GM10847 (cell line): Measurements from ENCODE around the gene DDX41.

ENCODE experiments used
- POLR2A ChIP-seq: IDR thresholded peaks from 2 replicates; pipeline ENCODE4 v1.6.1; 2011; ENCODE audit not compliant: insufficient read length; ENCODE audit errors: extremely low read depth

Gene DDX41

DNA sequence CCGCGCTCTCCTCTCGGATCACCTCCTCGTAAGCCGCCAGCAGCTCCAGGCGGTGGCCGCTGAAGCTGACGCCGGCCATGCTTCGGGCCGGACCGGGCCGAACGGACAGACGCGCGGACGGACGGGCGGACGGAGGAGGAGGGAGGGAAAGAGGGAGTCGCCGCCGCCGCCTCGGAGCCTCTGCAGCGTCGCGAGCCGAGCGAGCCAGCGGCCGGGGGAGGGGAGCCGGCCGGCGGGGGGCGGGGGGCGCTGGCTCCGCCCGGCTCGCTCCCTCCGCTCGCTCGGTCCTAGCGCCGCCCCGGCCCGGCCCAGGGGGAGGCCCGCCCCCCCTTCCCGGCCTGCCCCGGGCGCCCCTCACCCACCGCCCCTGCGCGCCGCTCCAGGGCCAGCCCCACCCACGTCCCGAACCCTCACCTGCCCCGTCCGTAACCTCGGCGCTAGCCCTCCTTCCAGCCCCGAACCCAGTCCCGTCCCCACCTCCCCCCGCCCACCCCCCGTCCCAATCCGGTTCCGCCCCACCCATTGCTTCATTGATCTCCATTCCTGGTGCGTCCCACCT lies 43.2 kb downstream of the DDX41 start, which contains the start of gene DBN1:
TSS of gene DBN1 (minus strand) at position 192 of the 559 bp plus-strand sequence. CDS start at position 79, 113 bp downstream.
- peak; percentile 18 for TF ChIP-seq POLR2A

DNA sequence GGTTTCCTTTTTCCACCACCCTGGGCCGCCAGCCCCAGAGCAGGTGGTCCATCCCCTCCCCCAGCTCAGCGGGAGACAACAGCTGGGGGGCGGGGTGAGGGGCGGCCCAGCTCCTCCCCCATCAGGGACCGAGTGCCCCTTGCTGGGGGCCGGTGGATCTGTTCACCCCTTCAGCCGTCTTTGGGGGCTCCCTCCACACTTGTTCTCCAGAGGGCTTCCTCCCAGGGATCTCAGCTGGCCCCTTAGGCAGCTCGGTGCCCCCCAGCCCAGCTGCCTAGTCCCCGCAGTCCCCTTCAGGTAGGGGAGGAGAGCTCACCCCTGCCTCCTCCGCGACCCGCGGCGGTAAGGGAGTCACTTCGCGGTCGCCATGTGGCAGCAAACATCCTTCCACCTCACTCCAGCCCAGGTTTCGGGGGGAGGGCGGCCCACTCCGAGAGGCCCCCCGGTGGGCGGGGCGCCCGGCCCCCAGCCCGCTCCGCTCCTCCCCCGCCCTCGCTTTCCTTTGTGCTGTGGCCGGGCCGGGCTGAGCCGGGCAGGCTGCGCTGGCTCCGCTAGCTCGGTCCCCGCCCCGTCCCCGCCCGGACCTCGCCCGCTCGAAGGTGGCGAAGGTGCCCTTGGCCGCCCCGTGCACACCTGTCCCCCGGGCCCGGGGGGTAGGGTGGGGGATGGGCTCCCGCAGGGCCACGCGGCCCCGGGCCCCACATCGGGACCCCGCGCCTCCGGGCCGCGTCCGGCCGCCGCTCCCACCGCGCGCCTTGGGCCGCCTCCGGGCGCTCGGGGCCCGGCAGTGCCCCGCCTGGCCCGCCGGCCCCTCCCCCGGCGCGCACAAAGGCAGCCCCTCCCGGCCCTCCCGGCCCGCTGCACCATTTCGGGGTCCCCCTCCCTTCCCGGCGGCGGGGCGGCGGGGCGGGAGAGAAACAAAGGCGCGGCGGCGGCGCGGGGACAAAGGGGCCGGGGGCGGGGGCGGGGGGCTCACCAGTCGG lies 44.0 kb downstream of the DDX41 start:
- TF ChIP-seq POLR2A: peak; percentile 21

DNA sequence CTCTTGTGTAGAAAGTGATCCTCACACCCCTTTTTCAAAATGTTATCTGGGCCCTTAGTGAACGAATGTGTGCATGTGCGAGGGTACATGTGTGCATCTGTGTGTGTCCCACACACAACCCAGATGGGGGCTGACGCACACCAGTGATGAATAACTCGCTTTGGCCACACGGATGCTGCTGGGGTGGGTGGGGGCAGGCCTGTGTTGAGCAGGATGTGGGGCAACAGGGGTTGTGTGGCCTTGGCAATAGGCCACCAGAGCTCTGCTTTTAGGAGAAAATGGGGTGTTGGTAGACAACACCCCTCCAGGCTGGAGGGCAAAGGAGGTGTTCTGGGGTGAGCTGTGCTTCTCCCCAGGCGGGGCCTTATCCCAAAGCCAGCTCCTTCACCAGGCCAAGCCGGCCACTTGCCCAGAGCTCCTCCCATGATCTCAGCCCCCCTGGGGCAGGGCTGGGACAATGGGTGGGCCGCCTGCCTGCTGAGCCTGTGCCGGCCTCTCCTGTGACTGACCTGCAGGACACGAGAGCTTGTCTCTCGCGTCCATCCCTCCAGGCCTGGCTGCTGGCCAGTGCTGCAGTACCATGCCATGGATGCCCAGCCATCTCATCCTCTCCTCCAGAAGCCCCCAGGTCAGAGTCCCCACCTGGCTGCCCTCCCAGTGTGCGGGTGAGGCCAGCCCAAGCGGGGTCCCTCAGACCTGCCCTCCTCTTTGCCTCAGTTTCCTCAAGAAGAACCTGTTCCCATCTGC lies 45.0 kb downstream of the DDX41 start:
- no peak for TF ChIP-seq POLR2A

DNA sequence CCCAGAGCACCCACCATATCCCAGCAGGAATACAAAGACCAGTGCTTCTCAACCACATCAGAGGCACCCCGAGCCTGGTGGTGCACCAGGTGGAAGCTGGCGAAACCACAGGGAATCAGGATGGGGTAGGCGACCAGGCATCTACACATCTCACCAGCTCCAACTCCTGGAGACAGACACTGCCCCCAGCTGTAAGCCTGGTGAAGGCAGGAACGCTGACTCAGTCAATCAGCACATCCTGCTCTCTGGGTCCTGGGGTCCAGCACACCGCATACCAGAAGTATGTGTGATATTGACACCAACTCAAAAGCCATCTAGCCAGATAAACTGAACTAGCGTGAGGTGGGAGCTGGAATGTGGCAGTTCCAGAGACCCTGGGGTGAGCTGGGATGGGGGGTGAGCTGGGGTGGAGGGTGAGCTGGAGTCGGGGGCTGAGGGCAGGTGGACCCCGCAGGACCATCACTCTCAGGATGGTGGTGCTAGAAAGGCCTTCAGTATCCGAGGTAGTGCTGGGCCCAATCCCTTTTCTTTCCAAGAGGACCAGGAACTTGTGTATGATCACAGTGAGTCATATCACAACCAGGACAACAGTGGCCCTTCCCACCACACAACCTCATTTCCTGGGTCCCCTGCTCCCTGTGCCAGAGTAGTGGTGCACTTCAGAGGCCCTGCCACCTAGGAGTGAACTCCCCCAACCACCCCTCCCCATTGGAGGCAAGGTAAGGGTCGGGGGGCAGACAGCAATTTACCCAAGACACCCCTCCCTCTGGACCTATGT lies 45.8 kb downstream of the DDX41 start:
- TF ChIP-seq POLR2A: no peak

DNA sequence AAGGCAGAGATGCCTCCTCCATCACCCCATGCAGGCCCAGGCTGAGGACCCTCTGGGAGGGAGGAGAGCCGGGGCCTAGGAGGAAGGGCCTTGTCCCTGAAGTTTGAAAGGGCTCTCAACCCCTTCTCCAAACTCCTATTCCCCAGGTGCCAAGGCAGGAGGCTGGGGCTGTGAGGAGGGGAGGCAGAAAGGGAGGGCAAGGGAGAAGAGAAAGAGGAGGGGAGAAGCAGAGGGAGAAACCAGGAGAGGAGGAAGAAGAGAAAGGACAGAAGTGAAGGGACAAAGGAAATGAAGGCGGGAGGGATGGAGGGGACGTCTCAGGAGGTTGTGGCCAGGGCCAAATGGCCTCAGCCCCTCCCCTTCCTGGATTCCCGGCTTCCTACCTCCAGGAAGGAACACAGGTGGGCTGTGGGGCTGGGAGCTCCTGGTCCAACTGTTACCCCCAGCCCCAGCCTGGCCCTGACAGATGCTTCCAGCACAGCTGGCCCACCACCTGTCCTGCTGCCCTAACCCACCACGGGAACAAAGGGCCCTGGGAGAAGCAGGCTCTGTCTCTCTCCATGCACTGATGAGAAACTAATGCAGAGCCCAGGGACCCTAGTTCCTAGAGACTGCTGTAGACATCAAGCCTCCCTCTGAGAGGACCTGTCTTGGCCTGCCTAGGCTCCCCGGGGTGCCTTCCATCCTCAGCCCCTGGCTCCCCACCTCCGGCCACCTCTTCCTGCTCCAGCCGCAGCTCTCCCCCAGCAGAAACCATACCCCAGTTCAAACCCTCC lies 46.8 kb downstream of the DDX41 start:
- no peak for TF ChIP-seq POLR2A

DNA sequence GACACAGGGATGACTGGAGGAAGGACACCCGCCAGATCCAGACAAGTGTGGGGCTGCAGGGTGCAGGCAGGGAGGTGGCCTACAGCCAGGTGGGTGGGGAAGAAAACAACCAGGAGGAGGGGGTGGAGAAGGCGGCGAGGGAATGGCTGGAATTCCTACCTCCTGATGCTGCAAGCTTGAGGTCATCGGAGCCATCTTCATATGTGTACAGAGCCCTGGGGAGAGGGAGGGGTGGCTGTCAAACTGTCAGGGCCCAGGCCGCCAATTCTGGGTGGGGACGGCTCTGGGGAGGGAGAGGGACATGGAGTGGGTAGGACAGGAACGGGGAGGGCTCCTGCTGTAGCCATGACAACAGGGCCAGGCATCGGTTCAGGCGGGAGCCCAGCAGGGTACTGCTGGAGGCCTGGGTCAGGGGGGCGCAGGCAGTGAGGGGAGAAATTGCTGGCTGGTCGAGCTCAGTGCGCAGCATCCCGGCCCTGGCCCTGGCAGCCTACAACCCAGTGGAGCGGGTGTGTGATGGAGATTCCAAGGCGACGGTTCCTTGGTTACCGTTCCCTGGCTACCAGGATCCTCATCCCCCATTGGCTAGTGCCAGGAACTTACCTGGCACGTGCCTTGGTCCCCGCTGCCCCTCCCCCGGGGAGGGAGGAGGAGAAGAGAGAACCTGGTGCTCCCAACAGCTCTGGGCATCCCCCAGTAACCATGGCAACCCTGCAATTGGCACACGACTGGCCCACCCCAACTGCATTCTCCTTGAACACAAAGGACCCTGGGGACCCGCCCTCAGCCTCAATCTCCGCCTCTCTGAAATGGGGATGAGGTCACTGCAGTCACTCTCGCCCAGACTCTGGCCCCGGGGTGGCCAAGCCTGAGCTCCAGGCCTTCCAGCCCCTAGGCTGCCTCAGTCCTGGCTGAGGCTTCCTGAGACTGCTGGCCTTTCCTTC lies 47.8 kb downstream of the DDX41 start:
- TF ChIP-seq POLR2A: no peak

DNA sequence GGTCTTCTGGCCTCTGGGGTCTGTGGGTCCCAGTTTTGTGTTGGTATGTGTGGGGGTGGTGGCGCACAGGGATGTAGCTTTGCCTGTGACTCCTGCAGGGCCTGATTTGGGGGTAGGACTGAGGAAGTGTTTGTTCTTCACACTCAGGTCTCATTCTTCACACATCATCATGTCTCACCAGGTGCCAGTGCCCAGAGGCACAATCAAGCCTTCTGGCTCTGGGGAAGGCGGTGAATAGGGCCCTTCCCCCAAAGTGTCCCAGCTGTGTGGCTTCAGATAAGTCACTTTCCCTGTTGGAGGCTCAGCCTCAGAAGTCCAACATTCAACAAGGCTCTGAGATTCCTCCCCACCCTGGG lies 48.5 kb downstream of the DDX41 start:
- TF ChIP-seq POLR2A: no peak

DNA sequence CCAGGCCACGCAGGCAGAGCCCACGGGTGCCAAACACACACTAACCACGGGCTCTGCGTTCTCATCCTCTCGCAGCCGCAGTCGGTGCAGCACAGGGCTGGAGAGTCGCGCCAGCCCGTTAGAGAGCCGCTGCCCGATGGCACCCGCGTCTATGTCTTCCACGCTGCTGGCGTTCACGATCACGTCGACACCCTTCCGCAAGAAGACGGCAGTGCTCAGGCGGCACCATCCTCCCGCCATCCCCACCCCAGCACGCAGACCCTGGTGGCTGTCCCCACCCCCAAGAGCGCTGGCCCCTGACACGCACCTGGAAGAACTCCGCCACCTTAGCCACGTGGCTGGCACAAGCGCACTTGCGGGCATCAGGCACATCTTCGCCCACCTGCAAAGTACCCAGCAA lies 49.3 kb downstream of the DDX41 start:
- TF ChIP-seq POLR2A: no peak

DNA sequence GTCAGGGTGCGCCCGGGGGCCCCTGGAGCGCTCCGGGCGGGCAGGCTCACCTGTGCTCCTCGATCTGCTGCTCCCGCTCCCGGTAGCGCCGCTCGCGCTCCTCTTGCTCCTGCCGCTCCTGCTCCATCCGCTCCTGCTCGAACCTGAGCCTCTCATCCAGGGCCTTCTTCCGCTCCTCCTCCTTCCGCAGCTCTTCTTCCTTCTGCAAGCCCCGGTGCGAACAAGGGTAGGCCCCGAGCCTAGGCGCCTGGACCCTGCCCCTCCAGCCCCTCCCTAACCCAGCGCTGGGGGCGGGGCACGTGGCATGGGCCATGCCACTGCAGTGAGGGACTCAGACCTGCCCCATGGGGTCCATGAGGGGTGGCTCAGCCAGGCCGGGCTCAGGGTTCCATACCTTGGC lies 49.9 kb downstream of the DDX41 start:
- no peak for TF ChIP-seq POLR2A

DNA sequence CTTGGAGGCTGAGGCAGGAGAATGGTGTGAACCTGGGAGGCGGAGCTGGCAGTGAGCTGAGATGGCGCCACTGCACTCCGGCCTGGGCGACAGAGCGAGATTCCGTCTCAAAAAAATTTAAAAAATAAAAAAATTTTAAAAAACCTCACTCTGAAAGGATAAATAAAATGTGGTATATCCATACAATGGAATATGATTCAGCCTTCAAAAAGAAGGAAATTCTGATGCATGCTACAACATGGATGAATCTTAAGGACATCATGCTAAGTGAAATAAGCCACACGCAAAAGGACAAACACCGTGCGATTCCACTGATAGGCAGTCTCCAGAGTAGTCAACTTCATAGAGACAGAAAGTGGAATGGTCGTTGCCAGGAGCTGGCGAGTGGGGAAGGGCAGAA lies 51.7 kb downstream of the DDX41 start:
- no peak for TF ChIP-seq POLR2A

DNA sequence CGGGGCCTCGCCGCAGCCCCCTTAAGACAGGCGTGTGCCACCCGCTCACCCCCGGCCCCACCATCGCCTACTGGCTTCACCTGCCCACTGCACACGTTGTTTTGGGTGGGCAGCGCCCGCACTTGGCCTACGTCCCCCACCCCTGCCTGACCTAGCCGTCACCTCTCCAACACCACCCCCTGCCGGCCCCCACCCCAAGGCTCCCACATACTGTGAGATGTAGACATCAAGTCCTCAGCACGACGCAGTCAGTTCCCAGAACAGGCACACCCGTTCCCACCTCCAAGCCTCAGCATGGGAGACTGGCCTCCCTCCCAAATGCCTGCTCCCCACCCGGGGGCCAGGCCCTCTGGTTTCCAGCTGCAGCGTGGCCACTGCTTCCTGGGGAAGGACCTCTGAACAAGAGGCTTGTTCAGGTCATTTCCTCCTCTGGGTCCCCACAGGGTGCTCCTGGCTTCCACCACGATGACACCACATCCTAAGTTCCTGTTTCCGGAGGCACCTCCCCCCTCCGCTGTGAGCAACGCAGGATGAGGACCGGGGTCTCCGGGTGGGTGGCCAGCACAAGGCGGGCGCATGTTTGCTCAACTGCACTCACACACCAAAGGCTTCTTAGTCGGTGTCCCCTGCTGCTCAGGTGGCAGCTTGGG lies 54.6 kb downstream of the DDX41 start:
- TF ChIP-seq POLR2A: no peak
